ENCODE measurements around the gene FAM98B.
A peak's percentile ranks its signal among the peaks of the same experiment; 100 is the strongest.

Gene FAM98B

DNA sequence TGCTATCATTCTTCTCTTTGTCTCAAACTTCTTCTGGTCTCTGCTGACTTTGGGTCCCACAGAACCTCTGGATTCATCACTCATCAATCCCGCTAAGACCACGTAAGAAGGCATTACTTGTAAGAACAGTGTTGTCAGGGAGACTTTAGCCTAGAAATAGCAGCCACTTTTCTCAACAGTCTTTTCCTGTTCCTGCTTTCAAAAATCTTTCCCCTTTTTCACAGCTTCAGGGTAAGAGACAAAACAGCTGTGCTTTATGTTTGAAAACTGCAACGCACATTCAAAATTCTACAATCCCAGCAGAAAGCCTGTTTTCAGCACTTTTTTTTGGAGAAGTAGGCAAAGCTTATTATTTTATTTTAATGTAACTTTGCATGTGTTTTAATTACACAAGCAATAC lies 42.0 kb upstream of the FAM98B start:
- H3K4me2 ChIP-seq (ENCODE audit: low read depth, low read length, poor library complexity, severe bottlenecking), result no peak overlapping the region
- no peaks in the 10 kb centered on the region for H3K79me2 ChIP-seq (ENCODE audit: insufficient read depth, low read length)
- H3K9me3 ChIP-seq (ENCODE audit: insufficient read depth, low read depth, low read length), result no peaks in the 10 kb centered on the region
- no peak overlapping the region for H2AFZ ChIP-seq (ENCODE audit: low read length)
- H3K9ac ChIP-seq (ENCODE audit: low read depth, low read length, poor library complexity, severe bottlenecking), result no peak overlapping the region
- no peaks in the 10 kb centered on the region for H3K4me1 ChIP-seq (ENCODE audit: insufficient read depth, low read length, poor library complexity, severe bottlenecking)
- no peaks in the 10 kb centered on the region for H3K9me2 ChIP-seq (replicated peaks; ENCODE audit: low read depth, low read length)
- H3F3A ChIP-seq (ENCODE audit: low read depth), result no peaks in the 10 kb centered on the region
- H3K4me3 ChIP-seq (ENCODE audit: low read length, poor library complexity, severe bottlenecking), result no peak overlapping the region
- TF ChIP-seq, protein P1, sequence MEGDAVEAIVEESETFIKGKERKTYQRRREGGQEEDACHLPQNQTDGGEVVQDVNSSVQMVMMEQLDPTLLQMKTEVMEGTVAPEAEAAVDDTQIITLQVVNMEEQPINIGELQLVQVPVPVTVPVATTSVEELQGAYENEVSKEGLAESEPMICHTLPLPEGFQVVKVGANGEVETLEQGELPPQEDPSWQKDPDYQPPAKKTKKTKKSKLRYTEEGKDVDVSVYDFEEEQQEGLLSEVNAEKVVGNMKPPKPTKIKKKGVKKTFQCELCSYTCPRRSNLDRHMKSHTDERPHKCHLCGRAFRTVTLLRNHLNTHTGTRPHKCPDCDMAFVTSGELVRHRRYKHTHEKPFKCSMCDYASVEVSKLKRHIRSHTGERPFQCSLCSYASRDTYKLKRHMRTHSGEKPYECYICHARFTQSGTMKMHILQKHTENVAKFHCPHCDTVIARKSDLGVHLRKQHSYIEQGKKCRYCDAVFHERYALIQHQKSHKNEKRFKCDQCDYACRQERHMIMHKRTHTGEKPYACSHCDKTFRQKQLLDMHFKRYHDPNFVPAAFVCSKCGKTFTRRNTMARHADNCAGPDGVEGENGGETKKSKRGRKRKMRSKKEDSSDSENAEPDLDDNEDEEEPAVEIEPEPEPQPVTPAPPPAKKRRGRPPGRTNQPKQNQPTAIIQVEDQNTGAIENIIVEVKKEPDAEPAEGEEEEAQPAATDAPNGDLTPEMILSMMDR (conservative IDR thresholded peaks at IDR 0.05; ENCODE audit: low read length), result no peak
- no peak for TF ChIP-seq EZH2phosphoT487 (IDR thresholded peaks at IDR 0.05; ENCODE audit: borderline replicate concordance)
- no peaks in the 10 kb centered on the region for H3K27me3 ChIP-seq (ENCODE audit: insufficient read depth, low read length, poor library complexity, severe bottlenecking)
- H3K36me3 ChIP-seq (ENCODE audit: insufficient read depth, low read length), result no peaks in the 10 kb centered on the region
- H4K20me1 ChIP-seq (ENCODE audit: insufficient read depth, low read length, poor library complexity, severe bottlenecking), result no peaks in the 10 kb centered on the region

DNA sequence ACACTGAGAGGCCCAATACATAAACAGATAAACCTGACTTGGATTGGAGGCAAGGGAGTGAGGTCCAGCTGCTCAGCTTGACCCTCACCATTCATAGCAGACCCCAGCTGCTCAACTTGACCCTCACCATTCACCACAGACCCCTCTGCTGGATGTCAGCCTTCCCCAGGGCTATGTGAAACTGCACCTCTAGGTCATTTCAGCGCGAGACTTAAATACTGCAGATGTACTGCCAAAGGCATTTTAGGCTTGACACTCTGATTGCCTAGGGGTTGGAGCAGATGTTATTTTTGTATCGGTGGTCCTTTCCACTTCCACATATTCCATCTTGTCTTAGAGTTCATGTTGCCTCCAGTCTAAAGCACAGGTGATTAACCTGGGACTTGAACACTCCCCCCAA lies 41.5 kb upstream of the FAM98B start:
- H3K4me2 ChIP-seq (ENCODE audit: low read depth, low read length, poor library complexity, severe bottlenecking), result no peak overlapping the region
- H3K9ac ChIP-seq (ENCODE audit: low read depth, low read length, poor library complexity, severe bottlenecking), result no peak overlapping the region
- H3K79me2 ChIP-seq (ENCODE audit: insufficient read depth, low read length), result no peaks in the 10 kb centered on the region
- no peaks in the 10 kb centered on the region for H3K9me2 ChIP-seq (replicated peaks; ENCODE audit: low read depth, low read length)
- no peaks in the 10 kb centered on the region for H3K27me3 ChIP-seq (ENCODE audit: insufficient read depth, low read length, poor library complexity, severe bottlenecking)
- H4K20me1 ChIP-seq (ENCODE audit: insufficient read depth, low read length, poor library complexity, severe bottlenecking), result no peaks in the 10 kb centered on the region
- H3K4me1 ChIP-seq (ENCODE audit: insufficient read depth, low read length, poor library complexity, severe bottlenecking), result no peaks in the 10 kb centered on the region
- H3K36me3 ChIP-seq (ENCODE audit: insufficient read depth, low read length), result no peaks in the 10 kb centered on the region
- TF ChIP-seq EZH2phosphoT487 (IDR thresholded peaks at IDR 0.05; ENCODE audit: borderline replicate concordance), result no peak
- TF ChIP-seq, protein P1 (conservative IDR thresholded peaks at IDR 0.05; ENCODE audit: low read length), result no peak
- H3K4me3 ChIP-seq (ENCODE audit: low read length, poor library complexity, severe bottlenecking), result no peak overlapping the region
- no peak overlapping the region for H2AFZ ChIP-seq (ENCODE audit: low read length)
- H3K9me3 ChIP-seq (ENCODE audit: insufficient read depth, low read depth, low read length), result no peaks in the 10 kb centered on the region
- H3F3A ChIP-seq (ENCODE audit: low read depth), result no peaks in the 10 kb centered on the region

DNA sequence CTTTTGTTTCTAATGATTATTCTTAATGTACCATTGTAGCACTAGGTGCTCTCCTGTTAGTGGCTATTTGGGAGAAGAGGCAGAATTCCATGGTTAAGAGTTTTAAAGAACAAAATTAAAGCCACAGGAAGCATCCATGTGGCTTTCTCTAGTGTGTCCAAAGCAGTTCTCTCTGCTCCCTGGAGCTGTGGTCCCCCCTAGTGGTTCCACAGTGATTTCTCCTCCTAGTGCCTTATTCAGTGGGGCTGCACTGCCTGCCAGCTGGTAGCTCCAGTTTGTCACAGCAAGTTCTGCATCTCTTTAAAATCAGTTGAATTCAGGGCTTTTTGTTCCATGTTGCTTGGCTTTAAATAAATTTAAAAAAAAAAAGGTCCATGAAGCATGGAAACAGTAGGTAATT lies 39.6 kb upstream of the FAM98B start:
- no peaks in the 10 kb centered on the region for H3K9me2 ChIP-seq (replicated peaks; ENCODE audit: low read depth, low read length)
- no peaks in the 10 kb centered on the region for H3K79me2 ChIP-seq (ENCODE audit: insufficient read depth, low read length)
- peak overlapping the region; percentile 13; the same call in 1 of the 2 replicates for H2AFZ ChIP-seq (ENCODE audit: low read length)
- H3K36me3 ChIP-seq (ENCODE audit: insufficient read depth, low read length), result no peaks in the 10 kb centered on the region
- H3K4me2 ChIP-seq (ENCODE audit: low read depth, low read length, poor library complexity, severe bottlenecking), result no peak overlapping the region
- H3K4me1 ChIP-seq (ENCODE audit: insufficient read depth, low read length, poor library complexity, severe bottlenecking), result no peaks in the 10 kb centered on the region
- no peaks in the 10 kb centered on the region for H3K27me3 ChIP-seq (ENCODE audit: insufficient read depth, low read length, poor library complexity, severe bottlenecking)
- H4K20me1 ChIP-seq (ENCODE audit: insufficient read depth, low read length, poor library complexity, severe bottlenecking), result no peaks in the 10 kb centered on the region
- no peaks in the 10 kb centered on the region for H3K9me3 ChIP-seq (ENCODE audit: insufficient read depth, low read depth, low read length)
- no peak overlapping the region for H3K9ac ChIP-seq (ENCODE audit: low read depth, low read length, poor library complexity, severe bottlenecking)
- no peaks in the 10 kb centered on the region for H3F3A ChIP-seq (ENCODE audit: low read depth)
- H3K4me3 ChIP-seq (ENCODE audit: low read length, poor library complexity, severe bottlenecking), result no peak overlapping the region
- TF ChIP-seq, protein P1 (conservative IDR thresholded peaks at IDR 0.05; ENCODE audit: low read length), result peak; percentile 81
- no peak for TF ChIP-seq EZH2phosphoT487 (IDR thresholded peaks at IDR 0.05; ENCODE audit: borderline replicate concordance)

Data from Loucy (cell line).